ENCODE measurements around the gene SHC3. TPM values are rescaled to one million over a fixed set of nuclear protein-coding genes. Genes with fewer than 3 reads are reported as not detected.

SHC3 gene
- total RNA-seq, 2 experiments from 2014 or later, result not detected

DNA sequence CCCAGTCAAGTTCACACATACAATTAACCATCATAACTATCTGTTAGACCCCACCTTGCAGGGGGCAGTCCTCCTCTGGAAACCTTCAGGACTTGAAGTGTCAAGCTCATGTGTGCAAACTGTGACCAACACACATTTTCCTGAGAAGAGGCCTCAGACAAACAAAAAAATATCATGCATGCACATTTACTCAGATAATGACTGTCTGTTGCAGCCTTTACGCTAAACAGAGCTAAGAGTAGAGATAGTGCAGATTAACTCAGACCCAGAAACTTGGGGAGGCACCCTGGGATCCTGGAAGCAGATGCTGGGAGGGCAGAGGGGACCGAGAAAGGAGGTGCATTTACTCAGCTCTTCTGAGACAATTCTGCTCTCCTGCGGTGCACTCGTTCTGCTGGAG is 191.0 kb downstream of the SHC3 start:
- ChIA-PET POLR2A (no interaction called here), CTCF (no interaction called here)
- peaks cover 25% of the 10 kb centered on the region for H3K27me3 Mint-ChIP-seq
- H3K4me3 Mint-ChIP-seq, result no peak overlapping the region
- no peaks in the 10 kb centered on the region for H3K9me3 Mint-ChIP-seq
- H3K4me1 Mint-ChIP-seq (ENCODE audit: low read depth), result peaks cover 26% of the 10 kb centered on the region
- ATAC-seq (no peak), DNase-seq (no peak)
- no peaks in the 10 kb centered on the region for H3K36me3 Mint-ChIP-seq (ENCODE audit: low read depth)
- intact Hi-C loops (cut with micrococcal nuclease), result no loop called here
- TF ChIP-seq, protein P1, sequence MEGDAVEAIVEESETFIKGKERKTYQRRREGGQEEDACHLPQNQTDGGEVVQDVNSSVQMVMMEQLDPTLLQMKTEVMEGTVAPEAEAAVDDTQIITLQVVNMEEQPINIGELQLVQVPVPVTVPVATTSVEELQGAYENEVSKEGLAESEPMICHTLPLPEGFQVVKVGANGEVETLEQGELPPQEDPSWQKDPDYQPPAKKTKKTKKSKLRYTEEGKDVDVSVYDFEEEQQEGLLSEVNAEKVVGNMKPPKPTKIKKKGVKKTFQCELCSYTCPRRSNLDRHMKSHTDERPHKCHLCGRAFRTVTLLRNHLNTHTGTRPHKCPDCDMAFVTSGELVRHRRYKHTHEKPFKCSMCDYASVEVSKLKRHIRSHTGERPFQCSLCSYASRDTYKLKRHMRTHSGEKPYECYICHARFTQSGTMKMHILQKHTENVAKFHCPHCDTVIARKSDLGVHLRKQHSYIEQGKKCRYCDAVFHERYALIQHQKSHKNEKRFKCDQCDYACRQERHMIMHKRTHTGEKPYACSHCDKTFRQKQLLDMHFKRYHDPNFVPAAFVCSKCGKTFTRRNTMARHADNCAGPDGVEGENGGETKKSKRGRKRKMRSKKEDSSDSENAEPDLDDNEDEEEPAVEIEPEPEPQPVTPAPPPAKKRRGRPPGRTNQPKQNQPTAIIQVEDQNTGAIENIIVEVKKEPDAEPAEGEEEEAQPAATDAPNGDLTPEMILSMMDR (IDR thresholded peaks at IDR 0.05), result no peak
- H3K27ac Mint-ChIP-seq, result no peak overlapping the region

DNA sequence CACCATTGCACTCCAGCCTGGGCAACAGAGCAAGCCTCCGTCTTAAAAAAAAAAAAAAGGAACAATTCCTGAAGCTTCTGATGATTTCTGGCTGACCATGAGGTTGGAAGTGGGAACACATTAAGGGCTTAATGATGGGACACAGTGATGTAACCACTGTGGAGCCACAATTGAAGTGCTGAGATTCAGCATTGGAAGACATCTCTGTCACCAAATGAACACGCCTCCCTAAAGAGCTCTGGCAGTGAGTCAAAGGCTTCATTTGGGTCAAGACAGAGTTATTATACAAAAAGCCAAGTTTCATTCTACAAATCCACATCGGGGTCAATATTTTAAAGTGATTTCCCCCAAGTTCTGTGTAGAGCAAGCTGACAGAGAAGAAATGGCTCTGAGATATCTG is 191.8 kb downstream of the SHC3 start:
- intact Hi-C loops (cut with micrococcal nuclease), result no loop called here
- peaks cover 3% of the 10 kb centered on the region for H3K9me3 Mint-ChIP-seq
- no peak overlapping the region for H3K27ac Mint-ChIP-seq
- H3K4me1 Mint-ChIP-seq (ENCODE audit: low read depth), result peaks cover 26% of the 10 kb centered on the region
- ATAC-seq (no peak), DNase-seq (no peak)
- ChIA-PET CTCF (no interaction called here), POLR2A (no interaction called here)
- no peaks in the 10 kb centered on the region for H3K36me3 Mint-ChIP-seq (ENCODE audit: low read depth)
- H3K4me3 Mint-ChIP-seq, result no peak overlapping the region
- H3K27me3 Mint-ChIP-seq, result peaks cover 17% of the 10 kb centered on the region
- TF ChIP-seq, protein P1 (IDR thresholded peaks at IDR 0.05), result no peak

DNA sequence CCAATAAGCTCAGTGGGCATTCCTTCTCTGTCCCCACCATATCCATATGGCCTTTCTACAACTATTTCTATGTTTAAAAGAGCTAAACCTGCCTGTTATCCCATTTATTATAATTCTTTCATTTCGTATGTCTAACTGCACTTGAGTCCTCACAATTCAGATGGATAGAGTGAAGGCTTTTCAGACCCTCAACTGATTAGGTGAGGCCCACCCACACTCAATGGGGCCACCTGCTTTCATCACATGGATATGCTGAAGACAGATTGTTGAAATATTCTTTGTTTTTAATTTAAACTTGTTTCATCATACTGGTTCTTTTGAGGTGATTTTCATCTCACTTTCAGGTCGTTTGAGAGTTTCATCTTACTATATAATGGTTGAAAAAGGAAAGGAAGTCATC is 193.0 kb downstream of the SHC3 start:
- Mint-ChIP-seq H3K9me3 (peaks cover 3% of the 10 kb centered on the region), H3K36me3 (ENCODE audit: low read depth) (no peaks in the 10 kb centered on the region), H3K4me3 (no peak overlapping the region), H3K27ac (no peak overlapping the region), H3K27me3 (peaks cover 14% of the 10 kb centered on the region), H3K4me1 (ENCODE audit: low read depth) (peaks cover 24% of the 10 kb centered on the region)
- TF ChIP-seq, protein P1 (IDR thresholded peaks at IDR 0.05), result no peak
- intact Hi-C loops (cut with micrococcal nuclease), result no loop called here
- ChIA-PET POLR2A (no interaction called here), CTCF (no interaction called here)
- no peak for DNase-seq
- no peak for ATAC-seq

DNA sequence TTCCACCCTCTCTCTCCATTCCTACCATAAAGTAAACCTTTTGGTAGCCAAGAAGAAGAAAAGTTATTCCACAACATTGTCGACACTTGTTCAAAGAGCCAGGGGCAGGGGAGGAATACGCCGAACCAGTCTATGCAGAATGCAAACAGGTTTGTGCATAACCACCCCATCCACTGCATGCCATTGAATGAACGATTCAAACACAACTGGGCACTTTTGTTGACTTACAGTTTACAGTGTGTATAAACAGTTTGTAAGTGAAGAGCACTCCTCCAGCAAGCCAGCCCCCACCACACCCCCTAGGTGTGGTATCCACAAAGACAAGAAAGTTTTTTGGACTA is 194.1 kb downstream of the SHC3 start:
- H3K27ac Mint-ChIP-seq, result no peak overlapping the region
- no peak overlapping the region for H3K4me3 Mint-ChIP-seq
- DNase-seq (no peak), ATAC-seq (no peak)
- peaks cover 14% of the 10 kb centered on the region for H3K4me1 Mint-ChIP-seq (ENCODE audit: low read depth)
- POLR2A ChIA-PET, result no interaction called here
- peaks cover 13% of the 10 kb centered on the region for H3K27me3 Mint-ChIP-seq
- H3K9me3 Mint-ChIP-seq, result peaks cover 3% of the 10 kb centered on the region
- intact Hi-C loops (cut with micrococcal nuclease), result no loop called here
- CTCF ChIA-PET, result no interaction called here
- TF ChIP-seq, protein P1 (IDR thresholded peaks at IDR 0.05), result no peak
- H3K36me3 Mint-ChIP-seq (ENCODE audit: low read depth), result no peaks in the 10 kb centered on the region

DNA sequence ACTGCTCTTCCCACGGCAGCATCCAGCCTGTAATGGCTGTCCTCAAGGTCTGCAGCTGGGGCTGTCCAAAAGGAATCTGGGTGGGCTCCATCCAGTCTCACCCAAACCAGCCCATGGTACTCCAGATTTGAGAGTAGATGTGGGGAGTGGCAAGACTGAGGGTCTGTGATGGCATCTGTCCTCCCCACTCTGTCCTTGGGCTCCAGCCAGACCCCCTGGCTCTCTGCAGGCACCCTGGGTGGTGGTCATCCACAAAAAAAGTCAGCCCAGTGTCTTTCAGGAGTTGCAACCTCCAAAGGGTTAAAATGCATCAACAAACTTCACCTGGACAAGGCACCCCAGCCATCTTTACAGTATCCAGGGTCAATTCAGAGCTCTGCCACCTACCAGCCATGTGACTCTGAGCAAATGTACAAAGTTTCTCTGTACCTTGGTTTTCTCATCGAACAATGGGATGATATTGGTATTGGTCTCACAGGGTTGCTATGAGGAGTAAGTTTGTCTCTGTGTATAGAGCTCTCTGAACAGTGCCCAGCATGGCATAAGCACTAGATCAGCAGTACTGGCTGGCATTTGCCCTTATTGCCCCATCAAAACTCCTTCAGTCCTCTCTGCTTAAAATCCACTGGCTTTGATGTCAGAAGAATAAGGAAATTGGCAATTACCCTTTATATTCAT is 194.6 kb downstream of the SHC3 start:
- no peaks in the 10 kb centered on the region for H3K36me3 Mint-ChIP-seq (ENCODE audit: low read depth)
- CTCF ChIA-PET, result no interaction called here
- POLR2A ChIA-PET, result no interaction called here

More for the DNA sequence above, 194.6 kb downstream of the SHC3 start:
- H3K4me1 Mint-ChIP-seq (ENCODE audit: low read depth), result peaks cover 9% of the 10 kb centered on the region
- intact Hi-C loops (cut with micrococcal nuclease), result no loop called here
- ATAC-seq (no peak), DNase-seq (no peak)
- H3K27me3 Mint-ChIP-seq, result peaks cover 13% of the 10 kb centered on the region
- no peak overlapping the region for H3K4me3 Mint-ChIP-seq
- TF ChIP-seq, protein P1 (IDR thresholded peaks at IDR 0.05), result no peak
- H3K27ac Mint-ChIP-seq, result no peak overlapping the region
- H3K9me3 Mint-ChIP-seq, result peaks cover 3% of the 10 kb centered on the region

Measured in activated CD8-positive, alpha-beta T cell treated with anti-CD3 and anti-CD28 coated beads for 36 hours (primary cell).